ENCODE measurements around the gene CHN2.

The CHN2 gene

DNA sequence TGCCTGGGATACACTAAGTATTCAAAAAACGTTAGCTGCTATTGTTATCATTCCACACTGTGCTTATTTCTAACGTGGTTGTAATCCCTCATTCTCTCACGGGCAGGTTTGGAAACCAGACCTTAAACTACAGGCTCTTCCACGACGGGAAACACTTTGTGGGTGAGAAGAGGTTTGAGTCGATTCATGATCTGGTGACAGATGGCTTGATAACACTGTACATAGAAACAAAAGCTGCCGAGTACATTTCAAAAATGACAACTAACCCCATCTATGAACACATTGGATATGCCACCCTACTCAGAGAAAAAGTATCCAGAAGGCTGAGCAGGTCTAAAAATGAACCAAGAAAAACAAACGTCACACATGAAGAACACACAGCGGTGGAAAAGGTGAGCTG lies 205.9 kb downstream of the CHN2 start:
- Histone ChIP-seq H3K27me3 (no peaks in the 10 kb centered on the region), H3K9me3 (no peaks in the 10 kb centered on the region), H3K36me3 (no peaks in the 10 kb centered on the region), H3K27ac (no peak overlapping the region), H3K4me1 (no peaks in the 10 kb centered on the region), H3K4me3 (no peak overlapping the region)
- DNase-seq = no peak
- intact Hi-C loops (cut with DNase I; ENCODE audit: low total_unique reads) = loop anchor here (10.0 kb wide), 2 partner anchors 216 to 286 kb away; no protein-coding TSS in a partner anchor
- TF ChIP-seq CTCF (IDR thresholded peaks at IDR 0.05) = no peak

- no peaks in the 10 kb centered on the region for H3K27me3 ChIP-seq
- H3K27ac ChIP-seq = no peak overlapping the region
- TF ChIP-seq CTCF (IDR thresholded peaks at IDR 0.05) = no peak
- no peak for DNase-seq
- H3K9me3 ChIP-seq = no peaks in the 10 kb centered on the region
- H3K36me3 ChIP-seq = no peaks in the 10 kb centered on the region
- H3K4me3 ChIP-seq = no peak overlapping the region
- intact Hi-C loops (cut with DNase I; ENCODE audit: low total_unique reads) = loop anchor here (10.0 kb wide), 2 partner anchors 217 to 287 kb away; no protein-coding TSS in a partner anchor
- H3K4me1 ChIP-seq = no peaks in the 10 kb centered on the region
These were observed 207.2 kb downstream of the CHN2 start for GRCh38 chr7:29401769-29402168.

- intact Hi-C loops (cut with DNase I; ENCODE audit: low total_unique reads) = loop anchor here (5.0 to 10.0 kb wide), 3 partner anchors 221 to 484 kb away; no protein-coding TSS in a partner anchor
- Histone ChIP-seq H3K27me3 (peaks cover 0 to 10% of the 10 kb centered on the region in 2 donors), H3K36me3 (no peaks in the 10 kb centered on the region), H3K4me1 (no peaks in the 10 kb centered on the region), H3K9me3 (no peaks in the 10 kb centered on the region), H3K27ac (no peak overlapping the region), H3K4me3 (no peak overlapping the region)
- no peak for DNase-seq
- no peak for TF ChIP-seq CTCF (IDR thresholded peaks at IDR 0.05)
These were observed 211.3 kb downstream of the CHN2 start for GRCh38 chr7:29405891-29406290.

DNA sequence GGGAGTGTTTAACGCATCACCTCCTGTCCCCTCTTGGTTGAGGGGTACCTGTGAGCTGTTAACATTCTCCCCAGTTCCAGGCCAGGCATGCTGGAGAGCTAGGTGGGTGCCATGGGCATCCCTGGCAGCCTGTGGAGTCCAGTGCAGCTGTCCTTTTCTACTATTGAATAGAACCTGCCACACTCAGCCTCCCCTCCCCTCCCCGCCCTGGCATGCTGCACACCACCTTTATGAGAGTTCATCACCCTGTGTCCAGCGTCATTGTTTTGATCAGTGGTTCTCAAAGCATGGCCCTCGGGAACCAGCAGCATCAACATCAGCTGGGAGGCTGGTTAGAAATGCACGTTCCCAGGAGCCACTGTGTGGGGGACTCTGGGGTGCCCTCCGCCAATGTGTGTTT lies 211.8 kb downstream of the CHN2 start:
- Histone ChIP-seq H3K36me3 (no peaks in the 10 kb centered on the region), H3K9me3 (no peaks in the 10 kb centered on the region), H3K27ac (no peak overlapping the region), H3K4me1 (no peaks in the 10 kb centered on the region), H3K27me3 (peaks cover 0 to 10% of the 10 kb centered on the region in 2 donors), H3K4me3 (no peak overlapping the region)
- intact Hi-C loops (cut with DNase I; ENCODE audit: low total_unique reads) = loop anchor here (5.0 to 10.0 kb wide), 3 partner anchors 222 to 484 kb away; no protein-coding TSS in a partner anchor
- no peak for TF ChIP-seq CTCF (IDR thresholded peaks at IDR 0.05)
- DNase-seq = no peak

DNA sequence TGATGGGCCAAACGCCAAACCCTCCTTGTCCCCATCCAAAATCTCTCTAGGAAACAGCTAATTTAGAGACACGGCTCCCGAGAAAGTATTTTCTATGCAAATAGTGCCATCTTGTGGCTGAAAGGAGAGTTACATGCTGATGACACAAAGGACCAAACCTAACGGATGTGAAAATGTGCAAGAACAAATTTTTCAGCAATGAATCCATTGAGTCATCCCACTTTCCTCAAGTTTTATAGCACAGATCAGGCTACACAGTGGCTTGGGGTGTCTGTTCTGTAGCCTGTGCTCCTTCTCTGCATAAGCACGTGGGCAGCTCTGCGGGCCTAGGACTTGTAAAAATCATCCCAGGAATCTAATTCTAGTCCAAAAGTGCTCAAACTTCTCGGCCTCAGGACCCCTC lies 214.3 kb downstream of the CHN2 start:
- TF ChIP-seq CTCF (IDR thresholded peaks at IDR 0.05) = peak; percentile 82
- Histone ChIP-seq H3K27me3 (peaks cover 0 to 10% of the 10 kb centered on the region in 2 donors), H3K27ac (no peak overlapping the region), H3K4me3 (no peak overlapping the region), H3K36me3 (no peaks in the 10 kb centered on the region), H3K4me1 (no peaks in the 10 kb centered on the region), H3K9me3 (no peaks in the 10 kb centered on the region)
- intact Hi-C loops (cut with DNase I; ENCODE audit: low total_unique reads) = loop anchor here (5.0 to 10.0 kb wide), 3 partner anchors 224 to 487 kb away; no protein-coding TSS in a partner anchor
- DNase-seq = peak in 1 of 2 donors; percentile 48

- no peak for DNase-seq
- no peak for TF ChIP-seq CTCF (IDR thresholded peaks at IDR 0.05)
- intact Hi-C loops (cut with DNase I; ENCODE audit: low total_unique reads) = no loop called here
- H3K4me1 ChIP-seq = no peaks in the 10 kb centered on the region
- no peaks in the 10 kb centered on the region for H3K9me3 ChIP-seq
- H3K4me3 ChIP-seq = no peak overlapping the region
- H3K36me3 ChIP-seq = no peaks in the 10 kb centered on the region
- H3K27ac ChIP-seq = no peak overlapping the region
- peaks cover 0 to 14% of the 10 kb centered on the region in 2 donors for H3K27me3 ChIP-seq
These were observed 216.4 kb downstream of the CHN2 start for GRCh38 chr7:29410996-29411395.

Measured in tibial artery (tissue), 4 donors.